NCI-H69 (cell line): ENCODE measurements around the gene TKT.

ENCODE experiments used
- DNase-seq: peaks from one replicate; lab custom pipeline; 2025; lab: John Stamatoyannopoulos, UW

TKT gene

GRCh38 chr3:53225651-53226050 is 30.2 kb downstream of the TKT start:
- no peak for DNase-seq

DNA sequence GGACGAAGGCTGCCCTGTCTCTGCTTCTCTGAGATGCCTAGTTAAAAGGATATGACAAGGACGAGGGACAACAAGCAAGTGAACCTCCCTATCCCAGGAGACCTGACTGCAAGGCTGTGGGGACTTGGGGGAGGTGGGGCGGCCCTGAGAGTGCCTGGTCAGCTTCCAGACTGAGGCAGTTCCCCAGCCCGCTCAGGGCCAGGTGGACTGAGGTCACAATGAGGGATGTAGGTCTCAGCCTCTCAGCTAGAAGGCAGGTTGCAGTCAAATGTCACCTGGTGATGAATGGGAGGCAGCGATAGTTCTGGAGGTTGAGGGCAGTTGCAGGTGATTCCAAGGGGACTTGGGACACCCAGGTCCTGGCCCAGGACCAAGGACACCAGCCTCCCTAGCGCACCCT is 30.6 kb downstream of the TKT start:
- DNase-seq: no peak

DNA sequence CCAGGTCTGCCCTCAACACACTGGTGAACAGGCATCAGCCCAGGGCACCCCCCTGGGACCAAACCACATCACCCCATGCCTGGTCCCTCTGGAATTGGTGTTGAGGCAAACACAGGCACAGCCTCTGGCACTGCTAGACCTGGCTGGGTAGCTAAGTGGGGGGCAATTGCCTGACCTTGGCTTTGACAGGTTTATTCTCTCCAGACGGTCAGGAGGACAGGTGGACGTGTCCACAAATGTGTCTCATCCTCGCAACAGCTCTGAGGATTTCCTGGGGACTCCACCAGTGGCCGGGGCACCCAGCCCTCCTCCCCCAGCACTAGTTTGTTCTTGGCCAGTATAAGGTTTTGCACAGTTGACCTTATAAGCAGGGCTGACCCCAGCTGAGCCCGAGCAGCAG is 31.3 kb downstream of the TKT start:
- DNase-seq: no peak

DNA sequence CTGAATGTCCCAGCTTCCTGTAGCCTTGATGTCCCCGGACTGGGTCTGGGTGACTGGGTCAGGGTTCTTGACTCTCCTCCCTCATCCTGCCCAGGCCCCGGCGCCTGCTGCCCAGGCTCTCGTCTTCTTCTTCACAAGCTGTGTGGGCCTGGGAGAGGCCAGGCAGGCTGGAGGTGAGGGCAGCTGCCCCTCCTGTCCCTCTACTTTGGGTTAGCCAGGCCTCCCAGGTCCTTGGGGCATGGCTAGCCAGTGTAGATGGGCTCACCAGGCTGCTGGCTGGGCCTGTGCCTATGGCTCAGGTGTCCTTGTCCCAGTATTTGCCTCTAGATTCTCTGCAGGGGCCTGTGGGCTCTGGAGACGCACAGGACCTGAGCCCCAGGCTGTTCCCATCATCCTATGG is 31.8 kb downstream of the TKT start:
- no peak for DNase-seq

- no peak for DNase-seq
These were observed 32.3 kb downstream of the TKT start for GRCh38 chr3:53223541-53223966.

DNA sequence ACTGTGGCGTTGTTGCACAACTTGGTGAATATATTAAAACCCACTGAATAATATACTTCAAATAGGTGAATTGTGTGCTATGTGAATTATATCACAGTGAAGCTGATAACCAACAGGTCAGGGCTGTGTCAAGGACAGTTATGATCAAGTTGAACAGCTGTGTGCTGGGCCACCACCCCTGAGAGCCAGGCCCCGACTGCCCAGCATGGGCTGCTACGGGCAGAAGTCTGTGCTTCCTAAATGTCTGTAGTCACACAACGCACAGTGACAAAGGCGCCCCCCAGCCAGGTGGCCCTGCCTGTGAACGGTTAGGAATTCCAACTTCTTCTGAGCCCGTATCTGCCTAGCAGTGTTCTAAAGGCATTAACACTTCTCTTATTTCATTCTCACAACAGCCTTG is 32.8 kb downstream of the TKT start:
- DNase-seq: no peak

DNA sequence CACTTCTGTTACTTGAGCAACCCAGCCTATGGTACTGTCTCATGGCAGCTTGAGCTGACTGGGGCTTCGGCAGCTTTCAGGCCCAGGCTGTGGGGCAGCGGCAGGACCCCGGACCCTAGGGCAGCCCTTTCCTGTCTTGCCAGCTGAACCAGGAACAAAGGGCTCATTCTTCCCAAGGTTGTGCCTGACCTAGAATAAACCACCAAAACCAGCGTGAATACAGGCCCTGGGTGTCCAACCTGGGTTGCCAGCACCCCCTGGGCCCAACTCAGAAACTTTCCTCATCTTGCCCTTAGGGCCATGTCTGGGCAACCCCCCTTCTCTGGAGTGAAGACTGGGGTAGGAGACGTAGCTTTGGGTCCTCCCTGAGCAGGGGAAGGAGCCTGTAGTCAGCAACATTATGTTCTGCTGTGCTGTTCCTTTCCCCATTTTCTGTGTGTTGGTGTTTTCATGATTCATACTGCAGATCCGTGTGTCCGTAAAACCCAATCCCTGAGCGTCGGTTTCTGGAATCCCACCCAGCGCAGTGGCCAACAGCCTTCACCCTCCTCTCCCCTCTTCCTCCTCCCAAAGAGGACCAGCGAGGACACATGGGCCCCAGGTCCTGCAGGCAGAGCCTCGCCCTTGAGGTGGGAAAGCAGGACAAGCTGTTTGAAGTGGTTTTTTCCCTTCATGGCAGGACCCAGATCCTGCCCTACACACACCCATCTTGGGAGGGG is 33.5 kb downstream of the TKT start:
- DNase-seq: no peak

- no peak for DNase-seq
These were observed 34.0 kb downstream of the TKT start for GRCh38 chr3:53221827-53222182.

DNA sequence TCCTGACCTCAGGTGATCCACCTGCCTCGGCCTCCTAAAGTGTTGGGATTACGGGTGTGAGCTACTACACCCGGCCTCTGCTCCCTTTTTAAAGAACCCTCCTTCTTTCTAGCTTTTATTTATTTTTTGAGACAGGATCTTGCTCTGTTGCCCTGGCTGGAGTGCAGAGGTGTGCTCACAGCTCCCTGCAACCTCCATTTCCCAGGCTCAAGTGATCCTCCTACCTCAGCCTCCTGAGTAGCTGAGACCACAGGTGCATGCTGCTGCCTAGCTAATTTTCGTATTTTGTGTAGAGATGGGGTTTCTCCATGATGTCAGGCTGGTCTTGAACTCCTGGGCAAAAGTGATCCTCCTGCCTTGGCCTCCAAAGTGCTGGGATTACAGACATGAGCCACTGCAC is 34.5 kb downstream of the TKT start:
- DNase-seq: no peak

- DNase-seq: peak; percentile 79
These were observed 35.8 kb downstream of the TKT start for GRCh38 chr3:53219895-53220483.

- no peak for DNase-seq
These were observed 37.7 kb downstream of the TKT start for GRCh38 chr3:53218131-53218530.

DNA sequence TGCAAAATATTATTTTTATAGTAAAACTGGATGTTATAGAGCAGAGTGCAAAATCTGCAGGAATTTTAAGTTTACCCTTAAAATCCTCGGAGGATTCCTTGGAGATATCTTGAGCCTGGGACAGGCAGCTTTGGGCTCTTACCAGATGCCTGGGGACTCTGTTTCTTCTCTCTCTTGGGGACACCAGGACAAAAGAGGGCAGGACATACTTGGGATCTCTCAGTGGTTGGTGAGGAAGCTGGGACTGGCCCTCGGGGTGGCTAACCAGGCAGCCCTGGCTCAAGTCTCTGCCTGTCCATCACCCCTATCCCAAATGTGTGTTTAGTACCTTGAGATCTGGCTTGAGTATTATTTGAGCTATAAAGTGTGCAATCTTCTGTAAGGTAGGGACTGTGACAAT is 38.6 kb downstream of the TKT start:
- no peak for DNase-seq

DNA sequence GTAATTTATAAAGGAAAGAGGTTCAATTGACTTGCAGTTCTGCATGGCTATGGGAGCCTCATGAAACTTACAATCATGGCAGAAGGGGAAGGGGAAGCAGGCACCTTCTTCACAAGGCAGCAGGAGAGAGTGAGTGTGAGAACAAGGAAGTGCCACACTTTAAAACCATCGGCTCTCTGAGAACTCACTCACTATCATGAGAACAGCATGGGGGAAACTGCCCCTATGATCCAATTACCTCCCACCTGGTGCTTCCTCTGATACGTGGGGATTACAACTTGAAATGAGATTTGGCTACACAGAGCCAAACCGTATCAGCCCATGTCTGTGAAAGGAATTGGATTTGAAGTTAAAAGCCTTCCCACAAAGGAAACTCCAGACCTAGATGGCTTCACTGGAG is 39.1 kb downstream of the TKT start:
- DNase-seq: peak; percentile 49

- no peak for DNase-seq
These were observed 40.0 kb downstream of the TKT start for GRCh38 chr3:53215816-53216215.

GRCh38 chr3:53213276-53213675 is 42.5 kb downstream of the TKT start:
- DNase-seq: no peak

- no peak for DNase-seq
These were observed 43.8 kb downstream of the TKT start for GRCh38 chr3:53211706-53212702.

- peak; percentile 45 for DNase-seq
These were observed 53.3 kb downstream of the TKT start for GRCh38 chr3:53202331-53203015.

GRCh38 chr3:53200501-53201498 is 55.0 kb downstream of the TKT start:
- no peak for DNase-seq

DNA sequence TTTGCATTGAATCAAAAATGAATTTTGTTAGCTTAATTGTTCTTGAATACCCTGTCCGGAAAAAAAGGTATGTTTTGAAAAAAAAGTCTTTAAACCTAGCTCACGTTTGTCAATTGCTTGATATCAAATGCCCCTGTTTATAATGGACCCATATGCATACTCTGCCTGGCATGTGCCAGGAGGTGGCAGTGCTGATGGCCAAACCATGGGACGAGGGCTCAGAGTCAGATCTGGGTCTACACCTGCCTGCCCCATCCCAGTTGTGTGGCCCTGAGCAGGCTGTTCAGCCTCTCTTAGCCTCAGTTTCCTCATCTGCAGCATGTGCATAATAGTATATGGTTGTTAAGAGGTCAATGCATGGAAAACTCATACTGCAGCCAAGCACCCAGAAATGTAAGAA is 56.0 kb downstream of the TKT start:
- DNase-seq: peak; percentile 12

DNA sequence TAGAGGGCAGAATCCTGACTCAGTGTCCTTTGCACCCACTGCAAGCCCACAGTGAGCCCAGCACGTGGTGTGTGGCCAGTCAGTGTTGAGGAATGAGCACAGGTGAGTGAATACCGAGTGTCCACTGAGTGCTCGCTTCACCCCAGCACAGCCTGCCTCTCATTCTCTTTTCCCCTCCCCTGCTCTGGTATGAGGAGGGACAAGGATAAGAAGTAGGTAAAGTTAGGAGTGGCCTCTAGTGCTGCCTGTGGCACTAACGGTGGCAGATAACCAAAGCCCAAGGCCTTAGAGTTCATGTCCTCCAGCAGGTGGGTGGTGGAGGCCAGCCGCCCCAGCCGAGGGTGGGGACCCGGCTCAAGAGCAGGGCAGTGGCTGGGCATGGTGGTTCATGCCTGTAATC is 56.8 kb downstream of the TKT start:
- no peak for DNase-seq
